Keratinocyte (primary cell): ENCODE measurements around the gene MND1. TPM values are rescaled to one million over a fixed set of nuclear protein-coding genes. Genes with fewer than 3 reads are reported as not detected.

ENCODE experiments used
- DNase-seq: peaks from one replicate; pipeline ENCODE4 v3.0.0-alpha.2; 2011; ENCODE audit warnings: low read depth, missing footprints, low spot score
- FAIRE-seq: peaks from 2 replicates; lab custom pipeline; 2011; peaks lifted over from hg19 to GRCh38; lab: Jason Lieb, UNC
- H2AFZ ChIP-seq: 2 replicates; pipeline ENCODE4 v1.6.0; 2012; ENCODE audit warnings: low read length, control low read depth, inconsistent platforms; ENCODE audit not compliant: control insufficient read depth
- H3K27ac ChIP-seq: 2 replicates; pipeline ENCODE4 v1.5.1; 2011; ENCODE audit warnings: low read length; ENCODE audit not compliant: control insufficient read depth, insufficient read depth
- H3K27me3 ChIP-seq: 3 replicates; pipeline ENCODE4 v1.6.0; 2011; ENCODE audit warnings: low read length; ENCODE audit not compliant: control insufficient read depth, insufficient read depth; ENCODE audit errors: extremely low read depth
- H3K36me3 ChIP-seq, 2 experiments: 2 replicates in 1 of 2; 3 replicates in 1 of 2; pipeline ENCODE4 v1.5.1; 2011; ENCODE audit warnings: low read length in 2 of 2, mild to moderate bottlenecking in 1 of 2; ENCODE audit not compliant: control insufficient read depth in 2 of 2, insufficient read depth in 2 of 2; ENCODE audit errors: extremely low read depth in 1 of 2
- H3K4me1 ChIP-seq: 3 replicates; pipeline ENCODE4 v1.5.1; 2011; ENCODE audit warnings: low read length; ENCODE audit not compliant: control insufficient read depth, insufficient read depth; ENCODE audit errors: extremely low read depth
- H3K4me2 ChIP-seq: 3 replicates; pipeline ENCODE4 v1.6.0; 2011; ENCODE audit warnings: low read depth, low read length; ENCODE audit not compliant: control insufficient read depth, insufficient read depth; ENCODE audit errors: extremely low read depth
- H3K4me3 ChIP-seq, 3 experiments: fragments of 200-600 bp in 1 of 3; sonication (generic) in 1 of 3; 2 replicates in 2 of 3; 3 replicates in 1 of 3; pipeline ENCODE4 v1.5.1; 2011 to 2016; ENCODE audit warnings: low read length in 3 of 3, mild to moderate bottlenecking in 3 of 3, control low read depth in 2 of 3, inconsistent platforms in 1 of 3, low read depth in 1 of 3, mixed read lengths in 1 of 3, mixed run types in 1 of 3, moderate library complexity in 1 of 3; ENCODE audit not compliant: control insufficient read depth in 2 of 3, insufficient read depth in 2 of 3; ENCODE audit errors: extremely low read depth in 1 of 3
- H3K79me2 ChIP-seq: 2 replicates; pipeline ENCODE4 v1.6.0; 2012; ENCODE audit warnings: low read length; ENCODE audit not compliant: control insufficient read depth, insufficient read depth
- H3K9ac ChIP-seq: 3 replicates; pipeline ENCODE4 v1.6.0; 2011; ENCODE audit warnings: low read length; ENCODE audit not compliant: control insufficient read depth, insufficient read depth; ENCODE audit errors: extremely low read depth
- H3K9me1 ChIP-seq: 3 replicates; pipeline ENCODE4 v1.6.0; 2011; ENCODE audit warnings: low read length; ENCODE audit not compliant: control insufficient read depth, insufficient read depth; ENCODE audit errors: extremely low read depth
- H3K9me3 ChIP-seq: 2 replicates; pipeline ENCODE4 v1.5.1; 2012; ENCODE audit warnings: low read depth, low read length; ENCODE audit not compliant: control insufficient read depth
- H4K20me1 ChIP-seq: 3 replicates; pipeline ENCODE4 v1.6.0; 2011; ENCODE audit warnings: low read length; ENCODE audit not compliant: control insufficient read depth, insufficient read depth; ENCODE audit errors: extremely low read depth
- EZH2 ChIP-seq: IDR thresholded peaks from one replicate; pipeline ENCODE4 v1.6.1; 2012; ENCODE audit warnings: inconsistent platforms, mild to moderate bottlenecking, low read length, moderate library complexity
- dilution Hi-C: fragments of 300-500 bp; cut with MboI; formaldehyde crosslinking; loops from one replicate; pipeline ENCODE4 v1.7.0; 2020; ENCODE audit warnings: low sequenced_read_pairs; ENCODE audit not compliant: extremely low pct_ligation_motif_present
- polyA plus RNA-seq, 5 experiments: library from polyadenylated mRNA; depleted of rRNA in 3 of 5; stranded (reverse) in 3 of 5; stranded (forward) in 1 of 5; unstranded in 1 of 5; fragments of >200 nt; gene quantifications; 1 replicate in 1 of 5; 2 replicates in 3 of 5; 3 replicates in 1 of 5; pipeline versions ENCODE4 v1.2.1 to v1.2.3, GENCODE V29; 2011 to 2012; ENCODE audit warnings: missing spikeins in 2 of 5, low read depth in 1 of 5, low replicate concordance in 1 of 5
- TF ChIP-seq, protein P1 (sequence below), 3 experiments: IDR thresholded peaks in 1 of 3; conservative IDR thresholded peaks in 1 of 3; optimal IDR thresholded peaks in 1 of 3; 2 replicates in 2 of 3; 3 replicates in 1 of 3; pipeline versions ENCODE3 to v1.5.1; 2011; ENCODE audit warnings: low read length in 3 of 3, mild to moderate bottlenecking in 3 of 3, moderate library complexity in 2 of 3, control low read depth in 1 of 3, inconsistent platforms in 1 of 3; ENCODE audit not compliant: insufficient read depth in 2 of 3; ENCODE audit errors: extremely low read depth in 1 of 3

MND1 gene
- polyA plus RNA-seq, 1 donor (not counting 4 experiments of a cell fraction or from before 2014, with no cell fraction given): 4.9 TPM

DNA sequence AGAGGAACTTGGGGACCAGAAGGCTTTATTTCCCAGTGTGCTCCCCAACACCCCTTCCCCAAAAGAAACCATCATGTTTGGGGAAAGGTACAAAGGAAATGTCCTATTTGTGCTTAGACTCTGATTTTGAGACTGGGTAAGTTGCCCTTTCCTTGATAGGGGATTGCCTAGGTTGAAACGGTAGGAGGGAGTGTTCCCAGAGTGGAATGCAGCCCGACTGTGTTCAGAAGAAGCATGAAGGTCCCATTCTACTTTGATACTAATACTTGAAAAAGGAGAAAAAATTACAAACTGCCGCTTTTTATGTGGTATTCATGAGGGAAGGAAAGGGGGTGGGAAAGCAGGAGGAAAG lies 89.2 kb downstream of the MND1 start:
- dilution Hi-C loops: no loop called here
- peak overlapping the region in 2 of 3 experiments; percentile 36 to 52 for H3K4me3 ChIP-seq
- FAIRE-seq: no peak
- no peaks in the 10 kb centered on the region for H3K27me3 ChIP-seq
- peak overlapping the region; percentile 43 for H3K27ac ChIP-seq
- no peak for DNase-seq
- no peaks in the 10 kb centered on the region for H4K20me1 ChIP-seq
- peaks cover 9% of the 10 kb centered on the region for H3K4me1 ChIP-seq
- peak overlapping the region; percentile 72 for H3K4me2 ChIP-seq
- peak overlapping the region; percentile 81 for H2AFZ ChIP-seq
- no peak overlapping the region for H3K9ac ChIP-seq
- H3K79me2 ChIP-seq: no peaks in the 10 kb centered on the region
- TF ChIP-seq, protein P1, sequence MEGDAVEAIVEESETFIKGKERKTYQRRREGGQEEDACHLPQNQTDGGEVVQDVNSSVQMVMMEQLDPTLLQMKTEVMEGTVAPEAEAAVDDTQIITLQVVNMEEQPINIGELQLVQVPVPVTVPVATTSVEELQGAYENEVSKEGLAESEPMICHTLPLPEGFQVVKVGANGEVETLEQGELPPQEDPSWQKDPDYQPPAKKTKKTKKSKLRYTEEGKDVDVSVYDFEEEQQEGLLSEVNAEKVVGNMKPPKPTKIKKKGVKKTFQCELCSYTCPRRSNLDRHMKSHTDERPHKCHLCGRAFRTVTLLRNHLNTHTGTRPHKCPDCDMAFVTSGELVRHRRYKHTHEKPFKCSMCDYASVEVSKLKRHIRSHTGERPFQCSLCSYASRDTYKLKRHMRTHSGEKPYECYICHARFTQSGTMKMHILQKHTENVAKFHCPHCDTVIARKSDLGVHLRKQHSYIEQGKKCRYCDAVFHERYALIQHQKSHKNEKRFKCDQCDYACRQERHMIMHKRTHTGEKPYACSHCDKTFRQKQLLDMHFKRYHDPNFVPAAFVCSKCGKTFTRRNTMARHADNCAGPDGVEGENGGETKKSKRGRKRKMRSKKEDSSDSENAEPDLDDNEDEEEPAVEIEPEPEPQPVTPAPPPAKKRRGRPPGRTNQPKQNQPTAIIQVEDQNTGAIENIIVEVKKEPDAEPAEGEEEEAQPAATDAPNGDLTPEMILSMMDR (optimal IDR thresholded peaks at IDR 0.05 in 1 of 3, IDR thresholded peaks at IDR 0.05 in 1 of 3, conservative IDR thresholded peaks at IDR 0.05 in 1 of 3; ENCODE audit: extremely low read depth in 1 of 3, insufficient read depth in 2 of 3, low read length in 3 of 3): no peak
- no peak for TF ChIP-seq EZH2
- no peaks in the 10 kb centered on the region for H3K9me3 ChIP-seq
- H3K36me3 ChIP-seq: no peaks in the 10 kb centered on the region
- H3K9me1 ChIP-seq: no peaks in the 10 kb centered on the region

DNA sequence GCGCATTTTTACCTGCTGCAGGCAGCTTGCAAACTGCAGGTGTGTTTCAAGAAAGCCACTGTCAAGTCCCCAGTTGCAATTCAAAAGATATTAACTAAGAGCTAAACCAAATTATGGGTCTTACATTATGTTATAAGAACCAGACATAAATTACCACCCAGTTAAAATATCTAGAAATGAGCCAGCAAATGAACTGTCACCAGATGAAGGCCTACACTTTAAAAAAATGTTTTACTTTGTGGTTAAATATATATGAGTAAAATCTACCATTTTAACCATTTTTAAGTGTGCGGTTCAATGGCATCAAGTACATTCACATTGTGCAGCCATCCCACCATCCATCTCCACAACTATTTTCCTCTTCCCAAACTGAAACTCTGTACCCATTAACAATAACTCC lies 89.7 kb downstream of the MND1 start:
- dilution Hi-C loops: no loop called here
- H4K20me1 ChIP-seq: no peaks in the 10 kb centered on the region
- H2AFZ ChIP-seq: no peak overlapping the region
- no peak for DNase-seq
- no peak overlapping the region for H3K27ac ChIP-seq
- FAIRE-seq: no peak
- H3K36me3 ChIP-seq: no peaks in the 10 kb centered on the region
- H3K4me3 ChIP-seq: no peak overlapping the region
- H3K9me3 ChIP-seq: no peaks in the 10 kb centered on the region
- no peaks in the 10 kb centered on the region for H3K79me2 ChIP-seq
- H3K9ac ChIP-seq: no peak overlapping the region
- peak overlapping the region; percentile 72 for H3K4me2 ChIP-seq
- H3K4me1 ChIP-seq: peaks cover 12% of the 10 kb centered on the region
- TF ChIP-seq, protein P1 (optimal IDR thresholded peaks at IDR 0.05 in 1 of 3, IDR thresholded peaks at IDR 0.05 in 1 of 3, conservative IDR thresholded peaks at IDR 0.05 in 1 of 3; ENCODE audit: extremely low read depth in 1 of 3, insufficient read depth in 2 of 3, low read length in 3 of 3): no peak
- no peak for TF ChIP-seq EZH2
- no peaks in the 10 kb centered on the region for H3K27me3 ChIP-seq
- H3K9me1 ChIP-seq: no peaks in the 10 kb centered on the region
